Measurements from ENCODE around the gene BEAN1. TPM values are rescaled to one million over a fixed set of nuclear protein-coding genes. Genes with fewer than 3 reads are reported as not detected.
A peak's percentile ranks its signal among the peaks of the same experiment; 100 is the strongest.

Gene BEAN1
- total and polyA plus RNA-seq, 5 donors from 2014 or later: 0.07 to 0.17 TPM; not detected in 3

DNA sequence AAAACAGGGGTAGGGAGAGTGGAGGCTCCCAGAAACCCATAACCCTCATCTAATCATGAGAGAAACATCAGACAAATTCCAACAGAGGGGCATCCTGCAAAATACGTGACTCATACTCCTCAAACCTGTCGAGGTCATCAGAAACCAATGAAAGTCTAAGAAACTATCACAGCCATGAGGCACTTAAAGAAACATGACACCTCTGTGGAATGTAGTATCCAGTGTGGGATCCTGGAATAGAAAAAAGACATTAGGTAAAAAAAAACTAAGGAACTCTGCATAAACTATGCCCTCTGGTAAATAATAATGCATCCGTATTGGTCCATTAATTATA is 44.2 kb upstream of the BEAN1 start:
- Histone ChIP-seq H3K36me3 (ENCODE audit: control insufficient read depth, insufficient read depth, low read length) (no peaks in the 10 kb centered on the region), H3K27ac (ENCODE audit: insufficient read depth, low read length, poor library complexity, severe bottlenecking) (no peak overlapping the region), H3K4me3 (ENCODE audit: low read depth, low read length) (no peak overlapping the region), H3K4me1 (ENCODE audit: control insufficient read depth, insufficient read depth, low read length, poor library complexity, severe bottlenecking) (no peaks in the 10 kb centered on the region), H3K9me3 (ENCODE audit: control insufficient read depth in 2 of 2, low read length in 2 of 2) (no peaks in the 10 kb centered on the region), H3K27me3 (ENCODE audit: control insufficient read depth, insufficient read depth, low read length) (no peaks in the 10 kb centered on the region)
- Mint-ChIP-seq H3K27me3 (peaks cover 5% of the 10 kb centered on the region), H3K4me3 (no peak overlapping the region), H3K36me3 (no peaks in the 10 kb centered on the region), H3K9me3 (peaks cover 0 to 4% (median 2%) of the 10 kb centered on the region in 7 donors), H3K4me1 (no peaks in the 10 kb centered on the region), H3K27ac (no peak overlapping the region)
- DNase-seq (no peak), ATAC-seq (ENCODE audit: low read depth in 2 of 2) (no peak)

DNA sequence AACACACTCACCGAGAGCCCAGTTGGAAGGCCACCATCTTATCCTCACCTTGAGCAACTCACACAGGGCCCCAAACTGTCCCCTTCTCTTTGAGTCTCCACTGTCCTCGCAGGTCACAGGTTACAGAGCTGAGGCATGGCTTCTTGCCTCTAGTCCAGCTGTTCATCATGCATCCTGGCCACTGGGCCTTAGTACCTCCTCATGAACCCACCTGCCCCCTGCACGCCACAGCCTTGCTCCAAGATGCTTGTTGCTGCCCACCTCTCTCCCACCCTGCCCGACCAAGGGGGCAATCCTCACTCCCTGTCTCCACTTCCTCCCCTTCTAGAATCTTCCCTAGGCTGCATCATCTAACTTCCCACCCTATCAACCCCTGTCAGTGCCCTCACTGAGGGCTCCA is 43.5 kb upstream of the BEAN1 start:
- Histone ChIP-seq H3K36me3 (ENCODE audit: control insufficient read depth, insufficient read depth, low read length) (no peaks in the 10 kb centered on the region), H3K4me3 (ENCODE audit: low read depth, low read length) (no peak overlapping the region), H3K9me3 (ENCODE audit: control insufficient read depth in 2 of 2, low read length in 2 of 2) (no peaks in the 10 kb centered on the region), H3K27me3 (ENCODE audit: control insufficient read depth, insufficient read depth, low read length) (no peaks in the 10 kb centered on the region), H3K27ac (ENCODE audit: insufficient read depth, low read length, poor library complexity, severe bottlenecking) (no peak overlapping the region), H3K4me1 (ENCODE audit: control insufficient read depth, insufficient read depth, low read length, poor library complexity, severe bottlenecking) (no peaks in the 10 kb centered on the region)
- no peak for ATAC-seq (ENCODE audit: low read depth in 2 of 2)
- Mint-ChIP-seq H3K9me3 (peaks cover 0 to 4% (median 2%) of the 10 kb centered on the region in 7 donors), H3K4me3 (no peak overlapping the region), H3K27me3 (peaks cover 5% of the 10 kb centered on the region), H3K36me3 (no peaks in the 10 kb centered on the region), H3K4me1 (no peaks in the 10 kb centered on the region), H3K27ac (no peak overlapping the region)
- no peak for DNase-seq

DNA sequence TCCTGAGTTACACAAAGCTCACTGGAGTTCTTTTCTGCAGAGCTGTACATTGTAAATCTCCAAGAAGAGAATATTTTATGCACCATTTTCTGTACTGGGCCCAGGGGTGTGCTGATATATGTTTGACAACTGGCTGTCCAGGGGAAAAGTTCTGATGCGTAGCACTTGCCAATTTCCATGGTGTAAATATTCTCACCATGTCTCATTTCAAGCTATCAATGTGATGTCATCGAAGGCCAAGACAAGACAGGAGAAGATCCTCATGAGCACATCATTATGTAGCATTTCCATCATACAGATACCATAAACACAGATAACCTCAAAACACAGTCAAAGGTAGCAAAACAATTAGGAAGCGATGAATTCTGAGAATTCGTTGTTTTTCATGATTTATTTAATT is 41.7 kb upstream of the BEAN1 start:
- DNase-seq: no peak
- no peaks in the 10 kb centered on the region for H3K36me3 Mint-ChIP-seq
- no peak overlapping the region for H3K4me3 Mint-ChIP-seq
- H3K4me3 ChIP-seq (ENCODE audit: low read depth, low read length): no peak overlapping the region
- peaks cover 0 to 2% (median 0%) of the 10 kb centered on the region in 7 donors for H3K9me3 Mint-ChIP-seq
- H3K36me3 ChIP-seq (ENCODE audit: control insufficient read depth, insufficient read depth, low read length): no peaks in the 10 kb centered on the region
- no peaks in the 10 kb centered on the region for H3K4me1 ChIP-seq (ENCODE audit: control insufficient read depth, insufficient read depth, low read length, poor library complexity, severe bottlenecking)
- no peak overlapping the region for H3K27ac ChIP-seq (ENCODE audit: insufficient read depth, low read length, poor library complexity, severe bottlenecking)
- H3K4me1 Mint-ChIP-seq: no peaks in the 10 kb centered on the region
- H3K9me3 ChIP-seq (ENCODE audit: control insufficient read depth in 2 of 2, low read length in 2 of 2): no peaks in the 10 kb centered on the region
- no peak for ATAC-seq (ENCODE audit: low read depth in 2 of 2)
- peaks cover 5% of the 10 kb centered on the region for H3K27me3 Mint-ChIP-seq
- H3K27ac Mint-ChIP-seq: no peak overlapping the region
- no peaks in the 10 kb centered on the region for H3K27me3 ChIP-seq (ENCODE audit: control insufficient read depth, insufficient read depth, low read length)

DNA sequence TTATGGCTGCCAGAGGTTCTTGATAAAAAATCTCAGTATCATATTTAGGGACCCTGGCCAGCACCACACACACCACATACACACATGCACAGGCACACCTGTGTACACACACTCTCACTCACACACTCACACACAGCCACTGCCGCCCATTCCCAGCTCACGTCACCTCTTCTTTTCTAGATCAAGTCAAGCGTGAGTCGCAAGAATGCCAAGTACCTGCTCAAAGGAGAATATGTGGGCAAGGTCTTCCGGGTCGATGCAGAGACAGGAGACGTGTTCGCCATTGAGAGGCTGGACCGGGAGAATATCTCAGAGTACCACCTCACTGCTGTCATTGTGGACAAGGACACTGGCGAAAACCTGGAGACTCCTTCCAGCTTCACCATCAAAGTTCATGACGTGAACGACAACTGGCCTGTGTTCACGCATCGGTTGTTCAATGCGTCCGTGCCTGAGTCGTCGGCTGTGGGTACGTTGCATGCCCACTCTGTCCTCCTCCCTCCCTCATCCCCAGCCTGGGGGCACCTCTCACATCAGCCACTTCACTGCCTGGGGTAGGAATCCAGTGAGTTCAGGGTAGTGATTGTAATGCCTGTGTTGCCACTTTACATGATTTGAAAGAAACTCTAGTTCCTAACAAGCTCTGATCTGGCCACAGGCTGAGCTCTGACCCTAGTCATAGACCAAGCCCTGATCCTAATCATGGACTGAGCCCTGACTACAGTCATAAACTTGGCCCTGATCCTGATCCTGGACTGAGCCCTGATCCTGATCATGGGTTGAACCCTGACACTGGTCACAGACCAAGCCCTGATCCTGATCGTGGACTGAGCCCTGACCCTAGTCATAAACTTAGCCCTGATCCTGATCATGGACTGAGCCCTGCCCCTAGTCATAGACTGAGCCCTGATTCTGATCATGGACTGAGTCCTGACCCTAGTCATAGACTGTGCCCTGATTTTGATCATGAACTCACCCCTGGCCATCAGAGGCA is 40.2 kb upstream of the BEAN1 start:
- no peaks in the 10 kb centered on the region for H3K4me1 ChIP-seq (ENCODE audit: control insufficient read depth, insufficient read depth, low read length, poor library complexity, severe bottlenecking)
- no peaks in the 10 kb centered on the region for H3K4me1 Mint-ChIP-seq
- H3K9me3 Mint-ChIP-seq: peaks cover 0 to 2% (median 0%) of the 10 kb centered on the region in 7 donors

DNA sequence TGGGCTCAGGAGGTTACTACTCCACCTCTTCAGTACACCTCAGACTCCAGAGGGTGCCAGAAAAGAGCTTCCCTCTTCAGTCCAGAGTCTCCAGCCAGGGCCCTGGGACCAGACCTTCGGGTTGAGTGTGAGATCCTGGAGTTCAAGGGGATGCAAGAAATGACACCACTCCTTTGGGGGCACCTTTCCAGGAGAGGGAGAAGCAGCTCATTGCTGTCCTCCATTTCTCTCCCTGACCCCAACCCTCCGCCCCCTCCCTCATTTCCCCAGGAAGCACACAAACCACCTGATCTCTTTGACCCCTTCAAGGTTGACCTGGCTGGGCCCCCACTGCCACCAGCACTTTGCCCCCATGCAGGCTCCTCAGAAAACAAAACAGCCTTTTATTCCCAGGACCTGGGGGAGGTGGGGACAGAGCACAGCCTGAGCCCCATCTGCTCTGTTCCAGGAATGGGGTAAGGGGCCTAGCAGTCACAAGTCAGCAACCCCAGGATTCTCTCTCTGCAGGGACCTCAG is 39.2 kb upstream of the BEAN1 start:
- DNase-seq (no peak), ATAC-seq (ENCODE audit: low read depth in 2 of 2) (no peak)
- Mint-ChIP-seq H3K27ac (no peak overlapping the region), H3K4me1 (no peaks in the 10 kb centered on the region), H3K4me3 (no peak overlapping the region), H3K36me3 (no peaks in the 10 kb centered on the region), H3K9me3 (peaks cover 0 to 2% (median 0%) of the 10 kb centered on the region in 7 donors), H3K27me3 (peaks cover 2% of the 10 kb centered on the region)
- Histone ChIP-seq H3K36me3 (ENCODE audit: control insufficient read depth, insufficient read depth, low read length) (no peaks in the 10 kb centered on the region), H3K4me3 (ENCODE audit: low read depth, low read length) (no peak overlapping the region), H3K27ac (ENCODE audit: insufficient read depth, low read length, poor library complexity, severe bottlenecking) (no peak overlapping the region), H3K27me3 (ENCODE audit: control insufficient read depth, insufficient read depth, low read length) (no peaks in the 10 kb centered on the region), H3K4me1 (ENCODE audit: control insufficient read depth, insufficient read depth, low read length, poor library complexity, severe bottlenecking) (no peaks in the 10 kb centered on the region), H3K9me3 (ENCODE audit: control insufficient read depth in 2 of 2, low read length in 2 of 2) (no peaks in the 10 kb centered on the region)

More for the DNA sequence above, 40.2 kb upstream of the BEAN1 start:
- Mint-ChIP-seq H3K36me3 (no peaks in the 10 kb centered on the region), H3K27me3 (peaks cover 5% of the 10 kb centered on the region), H3K27ac (no peak overlapping the region), H3K4me3 (peak overlapping the region in 1 of 4 donors; percentile 24)
- no peaks in the 10 kb centered on the region for H3K9me3 ChIP-seq (ENCODE audit: control insufficient read depth in 2 of 2, low read length in 2 of 2)
- ATAC-seq (ENCODE audit: low read depth in 2 of 2): no peak
- H3K36me3 ChIP-seq (ENCODE audit: control insufficient read depth, insufficient read depth, low read length): no peaks in the 10 kb centered on the region
- H3K27ac ChIP-seq (ENCODE audit: insufficient read depth, low read length, poor library complexity, severe bottlenecking): no peak overlapping the region
- no peaks in the 10 kb centered on the region for H3K27me3 ChIP-seq (ENCODE audit: control insufficient read depth, insufficient read depth, low read length)
- DNase-seq: no peak
- no peak overlapping the region for H3K4me3 ChIP-seq (ENCODE audit: low read depth, low read length)

DNA sequence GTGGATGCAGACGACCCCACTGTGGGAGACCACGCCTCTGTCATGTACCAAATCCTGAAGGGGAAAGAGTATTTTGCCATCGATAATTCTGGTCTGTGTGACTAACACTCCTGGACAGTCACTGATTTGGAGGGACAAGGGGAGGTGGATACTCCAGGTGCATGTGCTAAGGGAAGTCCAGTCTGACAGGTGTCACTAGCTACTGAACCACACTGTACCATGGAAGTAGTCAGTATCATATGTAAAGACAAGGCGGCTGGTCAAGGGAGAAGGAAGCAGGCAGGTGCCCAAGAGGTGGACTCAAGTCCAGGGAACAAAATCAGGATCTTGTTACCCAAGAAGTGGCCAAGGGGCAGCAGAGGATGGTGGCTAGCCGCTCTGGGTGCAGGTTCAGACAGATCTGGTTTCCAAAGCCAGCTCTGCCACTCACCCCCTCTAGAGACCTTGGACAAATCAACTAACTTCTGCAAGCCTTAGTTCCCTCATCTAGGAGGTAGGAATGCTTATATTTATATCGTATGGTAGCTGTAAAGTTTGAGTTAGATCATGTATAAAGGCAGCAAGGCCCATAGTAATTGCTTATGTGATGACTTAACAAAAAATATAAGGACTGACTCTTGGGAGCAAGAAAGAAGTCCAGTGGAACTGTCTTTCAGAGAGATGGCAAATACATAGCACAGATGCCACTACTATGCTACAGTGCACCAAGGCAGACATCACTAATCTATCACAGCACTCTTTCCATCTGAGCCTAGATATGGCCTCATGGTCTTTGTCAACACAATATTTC is 38.5 kb upstream of the BEAN1 start:
- ATAC-seq (ENCODE audit: low read depth in 2 of 2) (no peak), DNase-seq (no peak)
- no peak overlapping the region for H3K27ac Mint-ChIP-seq
- Histone ChIP-seq H3K36me3 (ENCODE audit: control insufficient read depth, insufficient read depth, low read length) (no peaks in the 10 kb centered on the region), H3K27ac (ENCODE audit: insufficient read depth, low read length, poor library complexity, severe bottlenecking) (no peak overlapping the region), H3K4me3 (ENCODE audit: low read depth, low read length) (no peak overlapping the region), H3K4me1 (ENCODE audit: control insufficient read depth, insufficient read depth, low read length, poor library complexity, severe bottlenecking) (no peaks in the 10 kb centered on the region), H3K27me3 (ENCODE audit: control insufficient read depth, insufficient read depth, low read length) (no peaks in the 10 kb centered on the region), H3K9me3 (ENCODE audit: control insufficient read depth in 2 of 2, low read length in 2 of 2) (no peaks in the 10 kb centered on the region)
- no peaks in the 10 kb centered on the region for H3K4me1 Mint-ChIP-seq
- no peaks in the 10 kb centered on the region for H3K36me3 Mint-ChIP-seq
- peaks cover 0 to 2% (median 0%) of the 10 kb centered on the region in 7 donors for H3K9me3 Mint-ChIP-seq
- H3K27me3 Mint-ChIP-seq: no peaks in the 10 kb centered on the region
- no peak overlapping the region for H3K4me3 Mint-ChIP-seq

DNA sequence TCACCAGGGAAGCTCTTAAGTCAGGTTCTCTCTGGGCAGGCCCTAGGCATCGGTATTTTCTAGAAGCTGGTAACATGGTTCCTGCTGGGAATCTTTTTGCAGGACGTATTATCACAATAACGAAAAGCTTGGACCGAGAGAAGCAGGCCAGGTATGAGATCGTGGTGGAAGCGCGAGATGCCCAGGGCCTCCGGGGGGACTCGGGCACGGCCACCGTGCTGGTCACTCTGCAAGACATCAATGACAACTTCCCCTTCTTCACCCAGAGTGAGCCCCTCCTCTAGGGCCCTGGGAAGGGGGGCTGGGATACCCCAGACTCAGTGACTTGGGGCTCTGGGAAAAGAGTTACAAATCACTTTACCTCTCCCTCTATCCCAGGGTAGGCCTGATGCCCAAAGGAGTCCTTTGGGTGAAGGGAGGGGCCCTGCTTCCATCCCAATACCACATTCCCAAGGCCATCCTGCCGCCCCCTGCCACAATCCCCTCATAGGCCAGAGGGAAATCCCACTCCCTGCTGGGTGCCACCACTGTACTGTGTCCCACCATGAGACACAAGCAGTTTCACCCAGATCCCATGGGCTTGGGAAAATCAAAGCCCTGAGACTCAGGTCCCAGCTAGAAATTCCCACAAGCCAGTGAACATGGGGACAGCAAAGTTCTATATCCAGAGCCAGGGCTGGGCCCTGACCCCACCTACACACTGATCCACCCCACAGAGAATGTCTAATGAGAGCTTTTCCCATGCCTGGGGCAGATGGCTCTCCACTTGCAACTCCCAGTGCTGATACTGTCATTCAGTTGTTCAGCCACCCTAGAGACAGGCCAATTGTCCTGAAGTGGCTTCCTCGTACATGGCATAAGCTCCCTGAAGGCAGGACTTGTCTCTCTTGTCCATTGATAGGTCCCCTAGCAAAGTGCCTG is 37.6 kb upstream of the BEAN1 start:
- Histone ChIP-seq H3K4me1 (ENCODE audit: control insufficient read depth, insufficient read depth, low read length, poor library complexity, severe bottlenecking) (no peaks in the 10 kb centered on the region), H3K9me3 (ENCODE audit: control insufficient read depth in 2 of 2, low read length in 2 of 2) (no peaks in the 10 kb centered on the region), H3K27ac (ENCODE audit: insufficient read depth, low read length, poor library complexity, severe bottlenecking) (no peak overlapping the region), H3K36me3 (ENCODE audit: control insufficient read depth, insufficient read depth, low read length) (no peaks in the 10 kb centered on the region), H3K4me3 (ENCODE audit: low read depth, low read length) (no peak overlapping the region), H3K27me3 (ENCODE audit: control insufficient read depth, insufficient read depth, low read length) (no peaks in the 10 kb centered on the region)
- Mint-ChIP-seq H3K27me3 (no peaks in the 10 kb centered on the region), H3K4me1 (no peaks in the 10 kb centered on the region), H3K4me3 (no peak overlapping the region), H3K27ac (no peak overlapping the region), H3K9me3 (no peaks in the 10 kb centered on the region), H3K36me3 (no peaks in the 10 kb centered on the region)
- DNase-seq (no peak), ATAC-seq (ENCODE audit: low read depth in 2 of 2) (no peak)
